Naive thymus-derived CD4-positive, alpha-beta T cell (primary cell): ENCODE results near the gene IFIT1. TPM values are rescaled to one million over a fixed set of nuclear protein-coding genes. Genes with fewer than 3 reads are reported as not detected.

Experiments used
- ATAC-seq: fragments of 150-1000 bp; cut with Tn5 transposase; 2 replicates; pipeline ENCODE4 v1.10.0; 2021; ENCODE audit warnings: mild to moderate bottlenecking, moderate library complexity
- CTCF ChIA-PET: fragments of 350-600 bp; sonication (Branson Sonifier 250); formaldehyde crosslinking; loops from one replicate; lab custom pipeline; 2021; ENCODE audit warnings: antibody characterized with exemption; lab: Charles Lee
- POLR2A ChIA-PET: fragments of 350-600 bp; sonication (Branson Sonifier 250); formaldehyde crosslinking; loops from one replicate; lab custom pipeline; 2021; ENCODE audit warnings: antibody characterized with exemption, inconsistent platforms; lab: Charles Lee
- DNase-seq, 9 donors: peaks; one replicate each; pipeline versions ENCODE4 v3.0.0 to v3.0.0-alpha.2; 2020 to 2022; ENCODE audit warnings: mixed read lengths in 1 of 9
- H3K27ac ChIP-seq: one replicate; pipeline ENCODE4 v1.7.0; 2013; ENCODE audit warnings: mild to moderate bottlenecking, low read depth, low read length, moderate library complexity
- H3K27me3 ChIP-seq, 2 donors: one replicate each; pipeline ENCODE4 v1.7.0; 2013; ENCODE audit warnings: low read length in 2 of 2, mild to moderate bottlenecking in 2 of 2, moderate library complexity in 2 of 2; ENCODE audit not compliant: control insufficient read depth in 2 of 2, insufficient read depth in 2 of 2
- H3K36me3 ChIP-seq, 3 experiments: 1 replicate in 2 of 3; 2 replicates in 1 of 3; pipeline ENCODE4 v1.7.0; 2013; ENCODE audit warnings: low read length in 3 of 3, mild to moderate bottlenecking in 3 of 3, moderate library complexity in 1 of 3; ENCODE audit not compliant: insufficient read depth in 3 of 3, control insufficient read depth in 2 of 3
- H3K4me1 ChIP-seq, 2 donors: one replicate each; pipeline ENCODE4 v1.7.0; 2013; ENCODE audit warnings: low read length in 2 of 2, mild to moderate bottlenecking in 2 of 2, moderate library complexity in 1 of 2; ENCODE audit not compliant: control insufficient read depth in 2 of 2, insufficient read depth in 2 of 2
- H3K4me3 ChIP-seq: 2 replicates; pipeline ENCODE4 v1.7.0; 2013; ENCODE audit warnings: mild to moderate bottlenecking, low read length
- H3K9me3 ChIP-seq, 3 experiments: 1 replicate in 2 of 3; 2 replicates in 1 of 3; pipeline ENCODE4 v1.7.0; 2013; ENCODE audit warnings: low read length in 3 of 3; ENCODE audit not compliant: control insufficient read depth in 2 of 3
- H3K27ac Mint-ChIP-seq, 9 donors: one replicate each; pipeline ENCODE4 v1.8.0; 2020 to 2022; ENCODE audit warnings: mixed read lengths in 9 of 9, mild to moderate bottlenecking in 8 of 9, moderate library complexity in 5 of 9, inconsistent platforms in 2 of 9
- H3K27me3 Mint-ChIP-seq, 5 donors: one replicate each; pipeline ENCODE4 v1.8.0; 2021 to 2022; ENCODE audit warnings: mixed read lengths in 5 of 5, mild to moderate bottlenecking in 1 of 5
- H3K36me3 Mint-ChIP-seq, 5 donors: one replicate each; pipeline ENCODE4 v1.8.0; 2020 to 2022; ENCODE audit warnings: mixed read lengths in 5 of 5, mild to moderate bottlenecking in 3 of 5, inconsistent platforms in 1 of 5
- H3K4me1 Mint-ChIP-seq, 7 donors: one replicate each; pipeline ENCODE4 v1.8.0; 2020 to 2022; ENCODE audit warnings: mixed read lengths in 7 of 7, mild to moderate bottlenecking in 3 of 7, inconsistent platforms in 1 of 7
- H3K4me3 Mint-ChIP-seq, 10 donors: one replicate each; pipeline ENCODE4 v1.8.0; 2020 to 2022; ENCODE audit warnings: mild to moderate bottlenecking in 10 of 10, mixed read lengths in 10 of 10, moderate library complexity in 6 of 10, inconsistent platforms in 2 of 10
- H3K9me3 Mint-ChIP-seq, 11 donors: one replicate each; pipeline ENCODE4 v1.8.0; 2020 to 2022; ENCODE audit warnings: mixed read lengths in 11 of 11, mild to moderate bottlenecking in 4 of 11, inconsistent platforms in 1 of 11, moderate library complexity in 1 of 11
- intact Hi-C, 2 donors: fragments of 100-400 bp; cut with micrococcal nuclease; formaldehyde crosslinking; loops; one replicate each; pipeline ENCODE4 v1.15.1; 2023
- polyA plus RNA-seq, 2 donors: library from polyadenylated mRNA; unstranded; fragments of 300-500 nt; fragmentation: Illumina TruSeq; gene quantifications; one replicate each; pipeline ENCODE4 v1.2.3, GENCODE V29; 2021
- total RNA-seq, 6 experiments: library from RNA in 5 of 6; stranded (reverse) in 5 of 6; gene quantifications; 1 replicate in 5 of 6; 2 replicates in 1 of 6; pipeline ENCODE4 v1.2.3 and lab custom pipeline; 2021 to 2026

The IFIT1 gene
- total and polyA plus RNA-seq, 7 experiments from 2014 or later, result 1.7 to 16.5 (median 6.5) TPM

DNA sequence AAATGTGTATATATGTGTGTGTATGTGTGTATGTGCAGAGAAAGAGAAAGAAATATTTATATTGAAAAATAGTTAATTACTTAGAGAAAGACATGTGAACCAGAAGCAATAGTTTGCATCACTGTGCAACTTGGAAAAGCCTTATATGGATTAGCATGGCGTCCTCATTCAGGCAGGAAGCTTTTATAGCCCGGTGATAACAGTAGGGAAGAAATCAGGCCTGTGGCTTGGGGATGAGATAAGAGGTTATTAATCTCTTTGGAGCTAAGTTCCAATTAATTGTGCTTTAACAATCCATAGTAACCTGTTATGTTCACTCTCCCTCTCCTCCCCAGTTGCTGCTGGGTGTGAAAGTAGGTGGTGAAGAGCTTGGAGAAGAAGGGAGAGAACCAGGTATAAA lies 58.5 kb downstream of the IFIT1 start:
- no peaks in the 10 kb centered on the region for H3K4me1 ChIP-seq
- Mint-ChIP-seq H3K36me3 (peaks cover 0 to 2% (median 0%) of the 10 kb centered on the region in 5 donors), H3K27ac (no peak overlapping the region), H3K27me3 (peaks cover 0 to 33% (median 4%) of the 10 kb centered on the region in 5 donors), H3K4me1 (no peaks in the 10 kb centered on the region), H3K4me3 (no peak overlapping the region), H3K9me3 (peaks cover 0 to 8% (median 3%) of the 10 kb centered on the region in 11 donors)
- ChIA-PET POLR2A (no interaction called here), CTCF (no interaction called here)
- ATAC-seq (no peak), DNase-seq (no peak)
- no peak overlapping the region for H3K27ac ChIP-seq
- intact Hi-C loops, result no loop called here
- no peaks in the 10 kb centered on the region for H3K9me3 ChIP-seq
- no peak overlapping the region for H3K4me3 ChIP-seq
- H3K36me3 ChIP-seq, result no peaks in the 10 kb centered on the region
- no peaks in the 10 kb centered on the region for H3K27me3 ChIP-seq

DNA sequence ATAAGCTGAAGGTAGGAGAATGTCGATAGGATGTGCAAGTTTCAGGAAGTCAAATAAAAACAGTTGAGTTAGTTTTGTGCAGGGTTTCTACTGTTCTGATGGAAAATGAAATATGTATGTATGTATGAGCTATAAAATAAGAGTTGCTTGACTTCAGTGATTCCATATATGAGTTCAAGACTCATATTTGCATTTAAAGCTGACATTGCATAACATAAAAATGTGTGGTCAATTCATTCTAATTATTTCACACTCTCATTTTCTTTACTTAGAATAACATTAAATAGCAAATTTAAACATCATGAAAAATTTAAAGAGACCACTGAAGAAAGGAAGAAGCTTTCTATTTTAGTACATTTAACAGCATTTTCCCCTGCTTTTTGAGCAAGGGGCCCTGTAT lies 59.8 kb downstream of the IFIT1 start:
- ATAC-seq, result no peak
- intact Hi-C loops, result no loop called here

DNA sequence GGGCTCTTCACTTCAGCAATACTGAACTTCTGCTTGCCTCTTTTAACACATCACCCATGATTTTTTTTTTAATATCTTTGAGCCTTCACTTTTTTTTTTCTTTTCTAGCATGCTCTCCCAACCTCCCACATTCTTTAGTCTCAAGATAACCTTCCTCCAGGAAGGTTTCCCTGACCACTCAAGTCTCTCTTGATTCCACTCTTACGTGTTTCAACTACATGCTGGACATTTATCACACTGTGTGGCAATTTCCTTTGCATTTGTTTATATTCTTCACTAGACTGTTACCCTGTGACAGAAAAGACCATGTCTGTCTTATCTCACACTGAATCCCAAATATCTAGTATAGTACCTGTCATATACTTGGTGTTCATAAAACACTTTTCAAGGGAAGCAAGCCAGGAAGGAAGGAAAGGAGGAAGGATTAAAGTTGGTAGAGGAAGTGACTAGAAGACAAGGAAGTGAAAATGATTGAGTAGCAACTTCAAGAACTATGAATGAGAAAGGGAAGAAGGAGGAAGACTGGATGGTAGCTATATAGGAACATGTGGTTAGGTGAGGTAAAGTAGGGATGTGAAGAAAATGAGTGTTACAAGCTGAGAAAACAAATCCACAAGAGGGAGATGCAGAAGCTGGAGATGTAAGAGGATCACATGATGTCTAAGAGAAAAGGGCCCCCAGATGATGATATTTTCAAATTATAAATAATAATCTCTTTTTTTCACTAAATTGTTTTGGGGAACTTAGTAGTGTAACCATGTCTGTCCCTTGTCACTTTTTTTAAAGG lies 62.3 kb downstream of the IFIT1 start:
- ChIA-PET POLR2A (no interaction called here), CTCF (no interaction called here)
- no peaks in the 10 kb centered on the region for H3K4me1 ChIP-seq
- no peak overlapping the region for H3K4me3 ChIP-seq
- H3K27me3 ChIP-seq, result no peaks in the 10 kb centered on the region
- H3K36me3 ChIP-seq, result no peaks in the 10 kb centered on the region
- intact Hi-C loops, result no loop called here
- Mint-ChIP-seq H3K4me3 (no peak overlapping the region), H3K9me3 (peaks cover 0 to 2% (median 0%) of the 10 kb centered on the region in 11 donors), H3K27ac (peak overlapping the region in 1 of 9 donors; percentile 10), H3K27me3 (peaks cover 0 to 24% (median 8%) of the 10 kb centered on the region in 5 donors), H3K4me1 (no peaks in the 10 kb centered on the region), H3K36me3 (no peaks in the 10 kb centered on the region)
- DNase-seq (no peak), ATAC-seq (no peak)
- no peak overlapping the region for H3K27ac ChIP-seq
- H3K9me3 ChIP-seq, result no peaks in the 10 kb centered on the region

More for the DNA sequence above, 59.8 kb downstream of the IFIT1 start:
- H3K4me1 Mint-ChIP-seq, result no peaks in the 10 kb centered on the region
- POLR2A ChIA-PET, result no interaction called here
- Histone ChIP-seq H3K4me1 (no peaks in the 10 kb centered on the region), H3K27ac (no peak overlapping the region), H3K4me3 (no peak overlapping the region), H3K27me3 (no peaks in the 10 kb centered on the region), H3K36me3 (no peaks in the 10 kb centered on the region), H3K9me3 (no peaks in the 10 kb centered on the region)
- H3K4me3 Mint-ChIP-seq, result no peak overlapping the region
- H3K27ac Mint-ChIP-seq, result no peak overlapping the region
- H3K36me3 Mint-ChIP-seq, result no peaks in the 10 kb centered on the region
- no peak for DNase-seq
- peaks cover 0 to 3% (median 0%) of the 10 kb centered on the region in 11 donors for H3K9me3 Mint-ChIP-seq
- peaks cover 0 to 28% (median 8%) of the 10 kb centered on the region in 5 donors for H3K27me3 Mint-ChIP-seq
- CTCF ChIA-PET, result no interaction called here

Other genes with a start within 250 kb of the IFIT1 start
- gene CH25H, start 185.3 kb upstream of the IFIT1 start, total RNA-seq, result under 1 TPM in 1 of 5 experiments, not detected in 4; 0.34 TPM
- gene CH25H, start 185.3 kb upstream of the IFIT1 start, polyA plus RNA-seq, result under 1 TPM in 1 of 2 donors, not detected in 1; 0.11 TPM
- gene LIPA, start 140.8 kb upstream of the IFIT1 start, total RNA-seq, result 10 to 100 TPM; 19.9 to 49.9 (median 48.3) TPM
- 10 to 100 TPM; 95.8 to 97.8 TPM for gene LIPA, start 140.8 kb upstream of the IFIT1 start, polyA plus RNA-seq
- gene IFIT2, start 90.6 kb upstream of the IFIT1 start, total RNA-seq, result 10 to 100 TPM in 1 of 5 experiments, 1 to 10 TPM in 4; 6.0 to 16.4 (median 8.4) TPM
- gene IFIT2, start 90.6 kb upstream of the IFIT1 start, polyA plus RNA-seq, result 1 to 10 TPM; 4.4 to 9.9 TPM
- 10 to 100 TPM in 1 of 5 experiments, 1 to 10 TPM in 4; 1.8 to 22.3 (median 3.2) TPM for gene IFIT3, start 64.6 kb upstream of the IFIT1 start, total RNA-seq
- 10 to 100 TPM in 1 of 2 donors, 1 to 10 TPM in 1; 4.1 to 13.1 TPM for gene IFIT3, start 64.6 kb upstream of the IFIT1 start, polyA plus RNA-seq
- not detected for gene IFIT1B, start 14.6 kb upstream of the IFIT1 start, total RNA-seq
- under 1 TPM in 1 of 2 donors, not detected in 1; 0.44 TPM for gene IFIT1B, start 14.6 kb upstream of the IFIT1 start, polyA plus RNA-seq
- 10 to 100 TPM; 13.1 to 34.0 (median 24.8) TPM for gene IFIT5, start 21.9 kb downstream of the IFIT1 start, total RNA-seq
- gene IFIT5, start 21.9 kb downstream of the IFIT1 start, polyA plus RNA-seq, result 10 to 100 TPM; 13.0 to 15.1 TPM
- gene SLC16A12, start 143.0 kb downstream of the IFIT1 start, total RNA-seq, result not detected
- not detected for gene SLC16A12, start 143.0 kb downstream of the IFIT1 start, polyA plus RNA-seq